ENCODE measurements around the gene C6orf120. TPM values are rescaled to one million over a fixed set of nuclear protein-coding genes. Genes with fewer than 3 reads are reported as not detected.

Gene C6orf120
- total and polyA plus RNA-seq, 2 experiments from 2014 or later: 37.9 to 58.8 TPM

DNA sequence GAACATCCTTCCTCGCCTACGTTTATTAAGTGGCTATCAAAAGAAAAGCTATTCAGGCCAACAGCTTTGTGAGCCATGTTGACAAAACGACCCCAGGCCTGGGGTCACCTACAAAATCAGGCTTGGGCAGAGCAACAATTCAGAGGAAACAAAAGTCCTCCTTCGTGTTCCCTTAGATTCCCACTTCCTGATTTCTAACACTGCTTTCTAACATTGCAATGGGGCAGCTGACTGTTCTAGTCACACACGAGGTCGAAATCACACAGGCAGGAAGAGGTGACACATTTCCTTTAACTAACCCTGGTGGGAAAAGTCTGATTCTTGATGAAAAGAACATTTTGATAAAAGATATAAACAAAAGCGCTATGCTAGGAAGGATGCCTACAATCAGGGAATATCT, 32.0 kb upstream of the C6orf120 start:
- H2AFZ ChIP-seq: no peak overlapping the region
- no peaks in the 10 kb centered on the region for H3K9me3 ChIP-seq (ENCODE audit: low read depth)
- DNase-seq (ENCODE audit: low spot score): no peak
- H3K27me3 ChIP-seq: no peaks in the 10 kb centered on the region
- H3K9me2 ChIP-seq (replicated peaks; ENCODE audit: insufficient read depth): no peaks in the 10 kb centered on the region
- no peak overlapping the region for H3K27ac ChIP-seq
- no peaks in the 10 kb centered on the region for H3K4me1 ChIP-seq (ENCODE audit: insufficient read depth)
- no peaks in the 10 kb centered on the region for H4K20me1 ChIP-seq (ENCODE audit: insufficient read depth, poor library complexity, severe bottlenecking)
- H3K79me2 ChIP-seq: no peaks in the 10 kb centered on the region
- H3K36me3 ChIP-seq (replicated peaks; ENCODE audit: insufficient read depth, low read depth): no peaks in the 10 kb centered on the region
- WGBS (ENCODE audit: low lambda C conversion rate, missing lambda C conversion rate): 88% methylated on average over 7 of the region's 7 CpGs
- no peak overlapping the region for H3K4me3 ChIP-seq
- no peak overlapping the region for H3K4me2 ChIP-seq
- TF ChIP-seq EZH2phosphoT487 (IDR thresholded peaks at IDR 0.05; ENCODE audit: low read depth, severe bottlenecking, unreplicated experiment) (no peak), EZH2 (IDR thresholded peaks at IDR 0.05; ENCODE audit: borderline replicate concordance) (no peak)
- TF ChIP-seq, protein P1, sequence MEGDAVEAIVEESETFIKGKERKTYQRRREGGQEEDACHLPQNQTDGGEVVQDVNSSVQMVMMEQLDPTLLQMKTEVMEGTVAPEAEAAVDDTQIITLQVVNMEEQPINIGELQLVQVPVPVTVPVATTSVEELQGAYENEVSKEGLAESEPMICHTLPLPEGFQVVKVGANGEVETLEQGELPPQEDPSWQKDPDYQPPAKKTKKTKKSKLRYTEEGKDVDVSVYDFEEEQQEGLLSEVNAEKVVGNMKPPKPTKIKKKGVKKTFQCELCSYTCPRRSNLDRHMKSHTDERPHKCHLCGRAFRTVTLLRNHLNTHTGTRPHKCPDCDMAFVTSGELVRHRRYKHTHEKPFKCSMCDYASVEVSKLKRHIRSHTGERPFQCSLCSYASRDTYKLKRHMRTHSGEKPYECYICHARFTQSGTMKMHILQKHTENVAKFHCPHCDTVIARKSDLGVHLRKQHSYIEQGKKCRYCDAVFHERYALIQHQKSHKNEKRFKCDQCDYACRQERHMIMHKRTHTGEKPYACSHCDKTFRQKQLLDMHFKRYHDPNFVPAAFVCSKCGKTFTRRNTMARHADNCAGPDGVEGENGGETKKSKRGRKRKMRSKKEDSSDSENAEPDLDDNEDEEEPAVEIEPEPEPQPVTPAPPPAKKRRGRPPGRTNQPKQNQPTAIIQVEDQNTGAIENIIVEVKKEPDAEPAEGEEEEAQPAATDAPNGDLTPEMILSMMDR (IDR thresholded peaks at IDR 0.05; ENCODE audit: poor library complexity): no peak

DNA sequence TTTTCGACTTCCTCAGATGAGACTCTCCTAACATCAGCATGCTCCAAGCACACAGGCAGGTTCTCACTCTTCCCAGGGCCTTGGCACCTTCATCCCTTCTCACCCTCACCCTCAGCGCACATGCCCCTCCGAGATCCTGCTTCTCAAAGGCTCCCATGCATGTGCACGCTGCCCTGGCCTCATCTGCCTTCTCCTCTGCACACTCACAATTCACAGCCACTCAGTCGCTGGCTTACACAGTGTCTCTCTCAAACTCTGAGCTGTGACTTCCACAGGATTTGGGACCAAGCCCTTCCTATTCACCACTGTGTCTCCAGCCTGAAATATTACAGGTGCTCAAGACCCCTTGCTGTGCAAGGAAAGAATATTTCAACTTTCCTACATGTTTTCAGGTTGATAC, 30.4 kb upstream of the C6orf120 start:
- no peaks in the 10 kb centered on the region for H3K36me3 ChIP-seq (replicated peaks; ENCODE audit: insufficient read depth, low read depth)
- H3K4me1 ChIP-seq (ENCODE audit: insufficient read depth): peaks cover 6% of the 10 kb centered on the region
- H3K4me3 ChIP-seq: no peak overlapping the region
- H3K9me2 ChIP-seq (replicated peaks; ENCODE audit: insufficient read depth): no peaks in the 10 kb centered on the region
- H3K79me2 ChIP-seq: no peaks in the 10 kb centered on the region
- no peak overlapping the region for H3K4me2 ChIP-seq
- H3K27ac ChIP-seq: no peak overlapping the region
- DNase-seq (ENCODE audit: low spot score): no peak
- H3K9me3 ChIP-seq (ENCODE audit: low read depth): no peaks in the 10 kb centered on the region
- no peak overlapping the region for H2AFZ ChIP-seq
- 97% methylated on average over 5 of the region's 5 CpGs for WGBS (ENCODE audit: low lambda C conversion rate, missing lambda C conversion rate)
- no peaks in the 10 kb centered on the region for H3K27me3 ChIP-seq
- TF ChIP-seq, protein P1 (IDR thresholded peaks at IDR 0.05; ENCODE audit: poor library complexity): no peak
- TF ChIP-seq EZH2phosphoT487 (IDR thresholded peaks at IDR 0.05; ENCODE audit: low read depth, severe bottlenecking, unreplicated experiment): no peak
- TF ChIP-seq EZH2 (IDR thresholded peaks at IDR 0.05; ENCODE audit: borderline replicate concordance): no peak
- no peaks in the 10 kb centered on the region for H4K20me1 ChIP-seq (ENCODE audit: insufficient read depth, poor library complexity, severe bottlenecking)

DNA sequence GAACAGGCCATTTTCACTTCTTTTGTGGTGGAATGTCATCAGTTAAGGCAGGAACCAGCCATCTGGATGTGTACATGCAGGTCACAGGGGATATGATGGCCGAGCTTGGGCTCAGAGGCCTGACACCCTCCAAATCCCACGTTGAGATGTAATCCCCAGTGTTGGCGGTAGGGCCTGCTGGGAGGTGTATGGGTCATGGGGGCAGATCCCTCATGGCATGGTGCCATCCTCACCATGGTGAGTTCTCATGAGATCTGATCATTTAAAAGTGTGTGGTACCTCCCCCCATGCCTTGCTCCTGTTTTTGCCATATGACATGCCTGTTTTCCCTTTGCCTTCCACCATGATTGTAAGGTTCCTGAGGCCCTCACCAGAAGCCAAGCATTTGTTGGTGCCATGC, 26.9 kb upstream of the C6orf120 start:
- Histone ChIP-seq H3K4me1 (ENCODE audit: insufficient read depth) (peaks cover 9% of the 10 kb centered on the region), H3K9me2 (replicated peaks; ENCODE audit: insufficient read depth) (no peaks in the 10 kb centered on the region), H3K27me3 (no peaks in the 10 kb centered on the region), H2AFZ (no peak overlapping the region), H3K9me3 (ENCODE audit: low read depth) (no peaks in the 10 kb centered on the region), H3K4me3 (no peak overlapping the region), H3K36me3 (replicated peaks; ENCODE audit: insufficient read depth, low read depth) (no peaks in the 10 kb centered on the region), H4K20me1 (ENCODE audit: insufficient read depth, poor library complexity, severe bottlenecking) (no peaks in the 10 kb centered on the region), H3K79me2 (no peaks in the 10 kb centered on the region), H3K4me2 (no peak overlapping the region), H3K27ac (no peak overlapping the region)
- 88% methylated on average over 3 of the region's 3 CpGs for WGBS (ENCODE audit: low lambda C conversion rate, missing lambda C conversion rate)
- TF ChIP-seq EZH2phosphoT487 (IDR thresholded peaks at IDR 0.05; ENCODE audit: low read depth, severe bottlenecking, unreplicated experiment) (no peak), EZH2 (IDR thresholded peaks at IDR 0.05; ENCODE audit: borderline replicate concordance) (no peak)
- TF ChIP-seq, protein P1 (IDR thresholded peaks at IDR 0.05; ENCODE audit: poor library complexity): no peak
- no peak for DNase-seq (ENCODE audit: low spot score)

DNA sequence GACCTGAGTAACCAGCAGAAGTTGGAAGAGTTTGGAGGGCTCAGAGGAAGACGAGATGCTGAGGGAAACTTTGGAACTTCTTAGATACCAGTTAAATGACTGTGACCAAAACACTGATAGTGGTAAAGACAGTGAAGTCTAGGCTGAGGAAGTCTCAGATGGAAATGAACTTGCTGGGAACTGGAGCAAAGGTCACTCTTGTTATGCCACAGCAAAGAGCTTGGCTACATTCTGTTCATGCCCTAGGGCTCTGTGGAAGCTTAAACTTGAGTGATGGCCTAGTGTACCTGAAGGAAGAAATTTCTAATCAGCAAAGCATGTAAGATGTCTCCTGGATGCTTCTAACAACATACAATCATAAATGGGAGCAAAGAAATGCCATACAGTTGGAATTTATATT, 24.8 kb upstream of the C6orf120 start:
- Histone ChIP-seq H3K27ac (no peak overlapping the region), H4K20me1 (ENCODE audit: insufficient read depth, poor library complexity, severe bottlenecking) (no peaks in the 10 kb centered on the region), H3K79me2 (no peaks in the 10 kb centered on the region), H3K27me3 (no peaks in the 10 kb centered on the region), H2AFZ (no peak overlapping the region), H3K4me3 (no peak overlapping the region), H3K9me3 (ENCODE audit: low read depth) (no peaks in the 10 kb centered on the region), H3K4me2 (no peak overlapping the region), H3K36me3 (replicated peaks; ENCODE audit: insufficient read depth, low read depth) (no peaks in the 10 kb centered on the region), H3K4me1 (ENCODE audit: insufficient read depth) (peaks cover 9% of the 10 kb centered on the region), H3K9me2 (replicated peaks; ENCODE audit: insufficient read depth) (no peaks in the 10 kb centered on the region)
- WGBS (ENCODE audit: low lambda C conversion rate, missing lambda C conversion rate): 81% methylated on average over 1 of the region's 1 CpG
- no peak for TF ChIP-seq EZH2phosphoT487 (IDR thresholded peaks at IDR 0.05; ENCODE audit: low read depth, severe bottlenecking, unreplicated experiment)
- TF ChIP-seq, protein P1 (IDR thresholded peaks at IDR 0.05; ENCODE audit: poor library complexity): no peak
- TF ChIP-seq EZH2 (IDR thresholded peaks at IDR 0.05; ENCODE audit: borderline replicate concordance): no peak
- DNase-seq (ENCODE audit: low spot score): no peak
